Activated naive CD4-positive, alpha-beta T cell treated with anti-CD3 and anti-CD28 coated beads for 36 hours (primary cell): ENCODE measurements around the gene KRT4. TPM values are rescaled to one million over a fixed set of nuclear protein-coding genes. Genes with fewer than 3 reads are reported as not detected.
"Not testable (repeated sequence)": the region's sequence is repeated elsewhere in the genome, so short reads cannot be mapped to it uniquely, and the experiment has no call there.

Experiments
- CTCF ChIA-PET: fragments of 350-600 bp; sonication (Branson Sonifier 250); formaldehyde crosslinking; loops from one replicate; lab custom pipeline; 2021; ENCODE audit warnings: antibody characterized with exemption; lab: Charles Lee
- DNase-seq: peaks from one replicate; pipeline ENCODE4 v3.0.0-alpha.2; 2020
- H3K27ac Mint-ChIP-seq: one replicate; pipeline ENCODE4 v1.8.0; 2021; ENCODE audit warnings: mild to moderate bottlenecking, mixed read lengths
- H3K27me3 Mint-ChIP-seq: one replicate; pipeline ENCODE4 v1.8.0; 2021; ENCODE audit warnings: low read depth, mixed read lengths
- H3K36me3 Mint-ChIP-seq: one replicate; pipeline ENCODE4 v1.8.0; 2021; ENCODE audit warnings: low read depth, mixed read lengths
- H3K4me1 Mint-ChIP-seq: one replicate; pipeline ENCODE4 v1.8.0; 2021; ENCODE audit warnings: low read depth, mixed read lengths
- H3K4me3 Mint-ChIP-seq: one replicate; pipeline ENCODE4 v1.8.0; 2021; ENCODE audit warnings: mild to moderate bottlenecking, moderate library complexity, mixed read lengths
- H3K9me3 Mint-ChIP-seq: one replicate; pipeline ENCODE4 v1.8.0; 2021; ENCODE audit warnings: mixed read lengths
- intact Hi-C: fragments of 100-400 bp; cut with micrococcal nuclease; formaldehyde crosslinking; loops from one replicate; pipeline ENCODE4 v1.15.1; 2023
- total RNA-seq, 2 experiments: library from RNA; stranded (reverse); gene quantifications; one replicate each; pipeline ENCODE4 v1.2.3, GENCODE V29; 2021

The KRT4 gene
- total RNA-seq = not detected

GRCh38 chr12:52813885-52814709, at the start of gene KRT4:
TSS of gene KRT4 (minus strand) at chr12:52814116. CDS start at chr12:52814058, 58 bp downstream.
- no peaks in the 10 kb centered on the region for H3K27me3 Mint-ChIP-seq
- no peak within 1 kb of the TSS for H3K4me3 Mint-ChIP-seq
- CTCF ChIA-PET = interaction anchor here (1.6 kb wide), 1 partner anchor 66 kb away, joined by 4 read pairs; no protein-coding TSS in a partner anchor
- DNase-seq = no peak
- H3K27ac Mint-ChIP-seq = no peak within 1 kb of the TSS
- H3K9me3 Mint-ChIP-seq = no peaks in the 10 kb centered on the region
- H3K4me1 Mint-ChIP-seq = peaks cover 10% of the 10 kb centered on the region
- intact Hi-C loops = no loop called here
- no peaks in the 10 kb centered on the region for H3K36me3 Mint-ChIP-seq

- intact Hi-C loops = no loop called here
- CTCF ChIA-PET = interaction anchor here (1.5 to 2.4 kb wide), 2 partner anchors 9 to 22 kb away, joined by 6 read pairs; no protein-coding TSS in a partner anchor
- peaks cover 7% of the 10 kb centered on the region for H3K4me1 Mint-ChIP-seq
- no peak for DNase-seq
- H3K4me3 Mint-ChIP-seq = no peak overlapping the region
- no peaks in the 10 kb centered on the region for H3K36me3 Mint-ChIP-seq
- no peak overlapping the region for H3K27ac Mint-ChIP-seq
- no peaks in the 10 kb centered on the region for H3K27me3 Mint-ChIP-seq
- H3K9me3 Mint-ChIP-seq = no peaks in the 10 kb centered on the region
Measured at GRCh38 chr12:52862023-52862422, 48.1 kb upstream of the KRT4 start.

GRCh38 chr12:52861511-52861910, 47.6 kb upstream of the KRT4 start:
- no peak for DNase-seq
- Mint-ChIP-seq H3K36me3 (no peaks in the 10 kb centered on the region), H3K27me3 (no peaks in the 10 kb centered on the region), H3K27ac (no peak overlapping the region), H3K4me3 (no peak overlapping the region), H3K9me3 (no peaks in the 10 kb centered on the region), H3K4me1 (peaks cover 5% of the 10 kb centered on the region)
- intact Hi-C loops = no loop called here
- CTCF ChIA-PET = interaction anchor here (1.5 to 2.4 kb wide), 2 partner anchors 9 to 23 kb away, joined by 6 read pairs; no protein-coding TSS in a partner anchor

GRCh38 chr12:52860102-52860823, 46.3 kb upstream of the KRT4 start:
- H3K27me3 Mint-ChIP-seq = no peaks in the 10 kb centered on the region
- intact Hi-C loops = no loop called here
- H3K4me3 Mint-ChIP-seq = no peak overlapping the region
- CTCF ChIA-PET = interaction anchor here (1.9 to 2.4 kb wide), 3 partner anchors 10 to 24 kb away, joined by 4 to 6 read pairs (median 5); no protein-coding TSS in a partner anchor
- H3K36me3 Mint-ChIP-seq = no peaks in the 10 kb centered on the region
- DNase-seq = no peak
- H3K27ac Mint-ChIP-seq = no peak overlapping the region
- no peaks in the 10 kb centered on the region for H3K9me3 Mint-ChIP-seq
- peaks cover 5% of the 10 kb centered on the region for H3K4me1 Mint-ChIP-seq

GRCh38 chr12:52857500-52857899, 43.6 kb upstream of the KRT4 start:
- CTCF ChIA-PET = interaction anchor here (2.1 kb wide), 1 partner anchor 13 kb away, joined by 5 read pairs; no protein-coding TSS in a partner anchor
- intact Hi-C loops = no loop called here
- no peaks in the 10 kb centered on the region for H3K27me3 Mint-ChIP-seq
- DNase-seq = no peak
- H3K9me3 Mint-ChIP-seq = no peaks in the 10 kb centered on the region
- peaks cover 5% of the 10 kb centered on the region for H3K4me1 Mint-ChIP-seq
- no peaks in the 10 kb centered on the region for H3K36me3 Mint-ChIP-seq
- no peak overlapping the region for H3K27ac Mint-ChIP-seq
- no peak overlapping the region for H3K4me3 Mint-ChIP-seq

- Mint-ChIP-seq H3K27ac (no peak overlapping the region), H3K4me1 (peaks cover 5% of the 10 kb centered on the region), H3K36me3 (no peaks in the 10 kb centered on the region), H3K9me3 (no peaks in the 10 kb centered on the region), H3K4me3 (no peak overlapping the region), H3K27me3 (no peaks in the 10 kb centered on the region)
- intact Hi-C loops = no loop called here
- CTCF ChIA-PET = interaction anchor here (2.1 kb wide), 1 partner anchor 14 kb away, joined by 5 read pairs; no protein-coding TSS in a partner anchor
- no peak for DNase-seq
Measured at GRCh38 chr12:52856787-52857186, 42.9 kb upstream of the KRT4 start.

GRCh38 chr12:52856077-52856476, 42.2 kb upstream of the KRT4 start:
- intact Hi-C loops, H3K4me3 Mint-ChIP-seq, H3K9me3 Mint-ChIP-seq, H3K27ac Mint-ChIP-seq, H3K4me1 Mint-ChIP-seq, DNase-seq, H3K36me3 Mint-ChIP-seq, H3K27me3 Mint-ChIP-seq: not testable (repeated sequence)
- CTCF ChIA-PET = interaction anchor here (2.1 kb wide), 1 partner anchor 15 kb away, joined by 5 read pairs; no protein-coding TSS in a partner anchor

GRCh38 chr12:52851787-52852186, 37.9 kb upstream of the KRT4 start:
- Mint-ChIP-seq H3K4me1 (no peaks in the 10 kb centered on the region), H3K27ac (no peak overlapping the region), H3K9me3 (no peaks in the 10 kb centered on the region), H3K36me3 (no peaks in the 10 kb centered on the region), H3K4me3 (no peak overlapping the region), H3K27me3 (no peaks in the 10 kb centered on the region)
- no peak for DNase-seq
- intact Hi-C loops = no loop called here
- CTCF ChIA-PET = interaction anchor here (0.6 kb wide), 1 partner anchor 1244 kb away, joined by 3 read pairs; no protein-coding TSS in a partner anchor

- no peaks in the 10 kb centered on the region for H3K9me3 Mint-ChIP-seq
- intact Hi-C loops = no loop called here
- no peak overlapping the region for H3K27ac Mint-ChIP-seq
- H3K4me1 Mint-ChIP-seq = no peaks in the 10 kb centered on the region
- H3K4me3 Mint-ChIP-seq = no peak overlapping the region
- no peaks in the 10 kb centered on the region for H3K27me3 Mint-ChIP-seq
- H3K36me3 Mint-ChIP-seq = no peaks in the 10 kb centered on the region
- no peak for DNase-seq
- CTCF ChIA-PET = no interaction called here
Measured at GRCh38 chr12:52850681-52851080, 36.8 kb upstream of the KRT4 start.

GRCh38 chr12:52849511-52849910, 35.6 kb upstream of the KRT4 start:
- Mint-ChIP-seq H3K27ac (no peak overlapping the region), H3K9me3 (no peaks in the 10 kb centered on the region), H3K27me3 (no peaks in the 10 kb centered on the region), H3K36me3 (no peaks in the 10 kb centered on the region), H3K4me3 (no peak overlapping the region), H3K4me1 (no peaks in the 10 kb centered on the region)
- no peak for DNase-seq
- intact Hi-C loops = no loop called here
- CTCF ChIA-PET = no interaction called here

GRCh38 chr12:52848661-52849255, 34.8 kb upstream of the KRT4 start, which contains the start of gene KRT78:
TSS of gene KRT78 (minus strand) at chr12:52848994. CDS start at chr12:52848930, 64 bp downstream.
- Mint-ChIP-seq H3K9me3 (no peaks in the 10 kb centered on the region), H3K27me3 (no peaks in the 10 kb centered on the region), H3K27ac (no peak within 1 kb of the TSS), H3K36me3 (no peaks in the 10 kb centered on the region), H3K4me3 (no peak within 1 kb of the TSS), H3K4me1 (no peaks in the 10 kb centered on the region)
- intact Hi-C loops = no loop called here
- CTCF ChIA-PET = no interaction called here
- DNase-seq = no peak
